DMS 273 (cell line): ENCODE measurements around the gene PRR30.
A peak's percentile ranks its signal among the peaks of the same experiment; 100 is the strongest.

ENCODE experiments used
- DNase-seq: peaks from one replicate; lab custom pipeline; 2025; ENCODE audit not compliant: unreplicated experiment; lab: John Stamatoyannopoulos, UW

PRR30 gene

DNA sequence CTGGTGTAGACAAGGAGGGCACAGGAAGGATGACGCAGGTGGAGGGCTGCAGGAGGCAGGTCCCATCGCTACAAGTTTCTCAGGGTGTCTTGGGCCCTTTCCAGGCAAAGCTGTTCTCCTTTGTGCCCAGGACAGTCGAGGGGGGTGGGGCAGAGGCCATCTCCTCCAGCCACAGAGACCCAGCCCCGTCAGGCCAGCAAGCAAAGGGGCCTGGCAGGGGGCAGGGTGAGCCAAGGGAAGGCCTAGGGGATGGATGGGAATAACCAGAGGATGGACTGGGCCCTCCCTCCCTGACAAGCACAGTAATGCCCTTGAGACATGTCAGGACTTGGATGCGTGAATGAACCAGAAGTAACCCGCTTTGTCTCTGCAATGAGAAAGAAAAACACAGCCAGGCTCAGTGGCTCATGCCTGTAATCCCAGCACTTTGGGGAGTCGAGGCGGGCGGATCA, 15.9 kb upstream of the PRR30 start:
- no peak for DNase-seq

DNA sequence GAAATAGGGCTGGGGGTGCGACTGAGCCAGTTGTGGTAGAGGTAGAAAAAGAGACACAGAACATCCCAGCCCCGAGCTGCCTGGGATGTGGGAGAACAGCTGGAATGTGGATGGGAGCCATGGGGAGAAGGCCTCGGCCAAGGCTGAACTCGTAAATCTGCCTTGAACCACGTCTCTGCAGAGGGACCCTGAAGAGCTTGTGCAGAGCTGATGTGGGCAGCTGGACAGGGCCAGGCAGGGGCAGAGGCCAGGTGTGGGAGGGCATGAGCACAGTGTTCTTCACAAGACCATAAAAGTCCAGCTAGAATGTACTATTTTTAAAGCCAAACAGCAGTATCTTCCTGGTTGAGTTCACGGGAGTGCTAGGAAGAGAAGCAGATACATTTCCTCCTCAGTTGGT, 15.3 kb upstream of the PRR30 start:
- no peak for DNase-seq

DNA sequence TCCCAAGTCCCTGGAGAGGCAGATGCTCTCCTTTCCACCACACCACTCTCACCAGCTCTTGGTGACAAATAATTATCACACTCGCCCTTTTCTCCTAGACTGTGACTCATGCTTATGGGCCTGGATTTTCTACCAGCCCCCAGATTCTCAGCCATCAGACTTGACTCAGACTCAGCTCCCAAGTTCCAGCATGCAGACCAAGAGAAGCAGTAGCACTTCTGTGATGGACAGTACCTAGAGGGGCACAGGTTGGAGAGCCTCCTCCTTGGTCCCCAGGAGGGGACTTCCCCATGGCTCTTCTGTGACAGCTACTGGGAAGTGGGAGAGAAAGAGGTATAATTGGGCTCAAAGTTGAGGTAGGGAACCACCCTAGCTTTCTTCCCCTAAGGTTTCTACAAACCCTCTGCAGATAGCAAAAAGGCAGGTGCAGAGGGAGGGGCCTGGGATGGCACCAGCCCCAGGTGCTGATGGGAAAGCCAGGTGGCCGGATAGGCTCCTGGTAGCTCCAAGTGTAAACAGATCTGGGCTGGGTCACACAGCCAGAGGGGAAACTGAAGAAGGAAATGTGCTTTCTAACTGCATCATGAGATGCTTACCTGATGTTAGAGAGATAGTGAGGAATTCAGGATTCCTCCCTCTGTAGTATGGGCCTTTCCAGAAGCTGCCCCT, 13.7 kb upstream of the PRR30 start:
- DNase-seq, result no peak

DNA sequence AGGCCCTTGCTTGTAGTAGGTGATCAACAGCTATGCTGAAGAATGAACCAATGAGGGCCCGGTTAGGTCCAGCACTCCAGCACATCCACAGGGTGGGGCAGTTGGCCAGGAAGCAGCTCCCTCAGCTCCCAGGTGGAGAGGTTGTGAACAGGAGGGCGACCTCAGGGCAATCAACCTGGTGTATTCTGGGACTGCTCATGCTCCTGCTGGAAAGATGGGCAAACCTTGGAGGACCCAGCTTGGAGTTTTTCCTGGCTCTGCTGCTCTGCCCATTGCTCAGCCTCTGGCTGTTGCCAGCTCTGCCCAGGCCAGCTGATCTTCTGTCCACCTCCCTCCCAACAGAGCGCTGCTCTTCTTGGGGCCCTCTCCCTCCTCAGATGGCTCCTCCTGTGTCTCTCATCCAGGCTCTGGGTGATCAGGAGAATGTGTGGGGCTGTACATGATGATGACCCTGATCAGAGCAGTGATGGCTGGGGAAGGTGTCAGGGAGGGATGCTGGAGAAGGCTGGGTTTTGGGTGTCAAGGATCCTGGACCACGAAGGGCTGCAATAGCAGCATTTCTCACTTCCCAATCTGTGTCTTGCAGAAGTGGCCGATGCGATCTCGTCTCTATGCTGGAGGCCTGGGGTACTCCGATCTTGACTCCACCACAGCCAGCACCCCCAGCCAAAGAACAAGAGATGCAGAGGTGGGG, 13.0 kb upstream of the PRR30 start:
- no peak for DNase-seq

DNA sequence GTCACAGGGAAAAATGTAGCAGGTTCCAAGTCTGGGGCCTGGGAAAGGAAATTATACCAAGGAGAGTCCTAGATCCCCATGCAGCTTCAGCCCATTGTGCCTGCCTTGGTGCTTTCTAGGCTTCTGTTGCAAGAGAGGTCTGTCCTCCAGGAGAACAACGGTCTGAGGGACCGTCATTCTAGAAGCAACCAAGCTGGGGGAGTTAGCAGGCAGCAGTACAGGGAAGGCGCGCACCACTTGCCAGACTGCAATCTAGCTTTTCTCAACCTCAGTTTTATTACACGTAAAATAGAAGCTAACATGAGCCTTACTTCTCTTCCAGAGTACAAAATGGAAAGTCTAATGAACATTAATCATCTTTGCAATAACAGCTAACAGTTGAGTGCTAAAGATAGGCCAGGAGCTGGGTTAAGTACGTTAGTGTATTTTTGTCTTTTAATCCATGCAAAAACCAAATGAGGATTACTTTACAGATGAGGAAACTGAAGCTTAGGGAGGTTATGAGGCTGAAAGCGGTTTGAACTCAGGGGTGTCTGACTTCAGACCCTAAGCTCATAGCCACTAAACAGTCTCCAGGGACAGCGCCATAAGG, 11.5 kb upstream of the PRR30 start:
- DNase-seq, result no peak

DNA sequence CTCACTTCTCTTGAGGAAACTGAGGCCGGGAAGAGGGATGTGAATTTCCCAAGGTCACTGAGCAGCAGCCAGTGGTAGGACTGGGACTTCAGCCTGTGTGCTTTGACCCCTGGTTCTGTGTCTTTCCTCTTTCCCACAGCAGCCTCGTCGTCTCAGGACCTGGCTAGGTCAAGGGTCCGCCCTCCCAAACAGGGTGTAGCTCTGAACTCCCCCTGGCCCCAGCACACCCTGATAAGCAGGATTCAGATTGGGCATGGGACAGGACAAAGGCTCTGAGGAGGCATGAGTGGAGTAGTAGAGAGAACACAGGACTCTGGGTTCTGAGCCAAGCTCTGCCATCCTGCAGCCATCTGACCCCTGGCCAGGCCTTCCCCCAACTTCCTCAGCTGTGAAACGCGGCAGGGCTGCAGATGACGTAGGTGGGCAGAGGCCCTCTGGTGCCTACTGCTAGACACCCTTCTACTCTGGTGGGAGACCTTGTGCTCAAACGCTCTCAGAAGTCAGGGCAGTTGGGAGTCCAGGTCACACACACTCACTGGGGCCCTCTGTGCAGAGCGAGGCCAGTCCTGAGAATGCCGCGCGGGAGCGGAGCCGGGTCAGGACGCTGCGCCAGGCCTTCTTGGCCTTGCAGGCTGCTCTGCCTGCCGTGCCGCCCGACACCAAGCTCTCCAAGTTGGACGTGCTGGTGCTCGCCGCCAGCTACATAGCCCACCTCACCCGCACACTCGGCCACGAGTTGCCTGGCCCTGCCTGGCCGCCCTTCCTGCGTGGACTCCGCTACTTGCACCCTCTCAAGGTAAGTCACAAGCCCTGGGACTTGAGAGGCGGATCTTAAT, 10.6 kb upstream of the PRR30 start:
- DNase-seq, result no peak

DNA sequence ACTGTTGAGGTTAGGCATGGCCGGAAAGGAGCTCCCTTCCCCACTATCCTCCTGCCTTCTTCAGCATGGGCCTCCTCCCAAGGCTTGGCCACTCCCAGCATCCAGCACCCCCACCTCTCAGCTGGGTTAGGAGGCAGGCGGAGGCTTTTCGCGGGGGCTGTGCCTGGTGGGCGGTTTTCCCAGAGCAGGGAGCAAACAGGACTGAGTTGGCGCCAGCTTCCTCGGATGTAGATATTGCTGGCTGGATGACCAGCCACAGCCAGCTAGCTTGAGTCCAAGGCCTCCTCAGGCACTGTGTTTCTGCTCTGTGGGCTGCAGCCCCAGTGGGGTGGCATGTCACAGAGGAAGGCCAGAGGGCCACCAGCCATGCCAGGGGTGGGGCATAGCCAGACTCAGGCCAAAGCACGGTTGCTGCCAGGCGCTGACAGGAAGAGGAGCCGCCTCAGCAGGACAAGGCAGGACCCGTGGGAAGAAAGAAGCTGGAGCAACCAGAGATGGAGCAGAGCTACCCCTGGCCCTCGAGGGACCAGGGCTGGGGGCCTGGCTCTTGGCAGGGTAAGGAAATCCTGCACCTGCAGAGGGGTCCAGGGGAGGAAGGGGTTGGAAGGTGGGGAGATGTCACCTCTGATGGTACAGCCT, 9.7 kb upstream of the PRR30 start, which contains the start of gene TCF23:
TSS of gene TCF23 (plus strand) at position 204 of the 639 bp plus-strand sequence. CDS start at position 334, 130 bp downstream.
- no peak for DNase-seq

DNA sequence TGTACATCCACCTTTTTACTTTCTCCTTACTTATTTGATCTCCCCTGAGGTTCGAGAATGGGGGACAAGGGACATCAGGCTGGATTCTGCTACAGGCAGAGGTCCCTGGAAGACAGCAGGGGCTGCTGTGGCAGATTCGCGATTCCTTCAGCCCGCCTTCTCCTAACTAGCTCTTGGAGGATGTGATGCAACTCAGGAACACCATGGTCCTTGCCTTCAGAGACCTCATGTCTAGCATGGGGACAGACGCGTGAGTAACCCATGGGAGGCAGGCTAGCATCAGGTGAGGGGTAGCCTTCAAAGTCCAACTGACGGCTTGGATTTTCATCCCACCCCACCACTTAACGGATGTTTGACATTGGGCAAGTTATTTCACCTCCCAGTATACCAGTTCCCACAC, 8.7 kb upstream of the PRR30 start:
- DNase-seq, result no peak

DNA sequence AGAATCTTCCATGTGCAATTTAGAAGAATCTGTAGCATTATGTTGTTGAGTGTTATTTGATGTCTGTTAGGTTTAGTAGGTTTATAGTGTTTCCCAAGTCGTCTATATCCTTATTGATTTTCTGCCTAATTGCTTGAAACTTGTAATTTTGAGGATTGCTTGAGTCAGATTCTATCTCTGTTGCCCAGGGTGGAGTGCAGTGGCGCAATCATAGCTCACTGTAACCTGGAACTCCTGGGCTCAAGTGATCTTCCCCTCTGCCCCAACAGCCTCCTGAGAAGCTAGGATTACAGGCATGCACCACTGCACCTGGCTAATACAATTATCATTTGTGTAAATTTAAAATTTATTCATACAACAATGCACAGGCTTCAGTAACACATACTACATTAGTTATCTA, 6.5 kb upstream of the PRR30 start:
- DNase-seq, result no peak

DNA sequence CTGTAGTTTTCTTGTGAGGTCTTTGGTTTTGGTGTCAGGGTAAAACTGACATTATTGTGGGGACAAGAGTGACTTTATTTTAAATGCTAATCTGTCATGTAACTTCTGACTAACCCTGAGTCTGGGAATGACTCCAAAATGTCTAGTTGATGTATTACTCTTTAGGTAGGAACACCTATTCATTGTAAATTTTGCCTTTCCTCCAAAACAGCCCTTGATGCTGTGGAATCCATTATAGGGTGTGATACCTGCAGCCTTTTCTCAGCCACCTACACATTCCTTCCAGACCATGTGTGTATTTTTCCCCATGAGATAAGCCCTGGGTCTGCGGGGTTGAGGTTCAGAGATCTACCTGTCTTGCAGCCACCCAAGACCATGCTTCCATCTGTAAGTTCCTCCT, 4.1 kb upstream of the PRR30 start:
- DNase-seq, result no peak

DNA sequence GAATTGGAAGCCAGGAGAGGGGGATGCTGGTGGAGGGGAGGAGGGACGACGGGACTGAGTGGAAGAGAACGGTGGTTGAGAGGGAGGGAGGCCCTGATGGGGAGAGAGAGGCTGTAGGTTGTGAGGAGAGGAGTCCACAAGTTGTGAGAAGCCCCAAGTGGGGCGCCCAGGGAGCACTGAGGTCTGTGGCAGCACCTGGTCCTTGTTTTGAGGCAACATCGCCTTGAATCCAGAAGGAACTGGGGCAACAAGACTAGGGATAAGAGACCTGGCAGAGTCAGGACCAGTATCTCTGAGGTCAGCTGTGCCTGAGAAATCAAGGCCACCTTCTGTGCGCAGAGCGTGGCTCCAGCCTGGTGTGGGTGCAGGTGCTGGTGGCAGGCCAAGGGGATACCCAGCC, 1.1 kb downstream of the PRR30 start:
- DNase-seq, result no peak

DNA sequence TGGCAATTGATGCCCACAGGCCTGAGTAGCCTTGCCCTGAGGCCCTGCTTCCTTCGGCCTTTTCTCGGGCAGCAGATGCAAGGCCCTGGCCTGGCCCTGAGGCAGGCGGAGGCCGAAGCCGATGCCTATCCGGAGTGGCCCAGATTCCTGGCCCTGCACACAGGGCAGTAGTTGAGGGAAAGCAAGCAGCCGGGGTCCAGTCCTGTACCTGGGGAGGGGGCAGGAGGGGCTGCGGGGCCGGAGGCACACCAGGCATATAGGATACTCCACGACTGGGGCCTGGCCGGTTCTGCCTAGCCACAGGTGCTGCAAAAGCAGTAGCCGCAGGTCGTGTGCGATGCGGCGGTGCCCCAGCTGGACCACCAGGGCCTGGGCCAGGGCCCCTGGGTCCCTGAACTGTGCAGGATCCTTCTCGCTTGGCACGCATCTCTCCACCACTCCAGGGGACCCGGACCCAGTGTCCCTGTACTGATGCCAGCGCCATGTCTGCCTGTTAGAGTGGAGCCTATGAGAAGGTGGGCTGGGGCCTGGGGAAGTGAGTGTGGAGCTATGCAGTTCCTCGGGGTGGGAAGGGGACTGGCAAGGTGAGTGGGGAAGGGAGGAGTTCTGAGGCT, 1.8 kb downstream of the PRR30 start:
- no peak for DNase-seq

DNA sequence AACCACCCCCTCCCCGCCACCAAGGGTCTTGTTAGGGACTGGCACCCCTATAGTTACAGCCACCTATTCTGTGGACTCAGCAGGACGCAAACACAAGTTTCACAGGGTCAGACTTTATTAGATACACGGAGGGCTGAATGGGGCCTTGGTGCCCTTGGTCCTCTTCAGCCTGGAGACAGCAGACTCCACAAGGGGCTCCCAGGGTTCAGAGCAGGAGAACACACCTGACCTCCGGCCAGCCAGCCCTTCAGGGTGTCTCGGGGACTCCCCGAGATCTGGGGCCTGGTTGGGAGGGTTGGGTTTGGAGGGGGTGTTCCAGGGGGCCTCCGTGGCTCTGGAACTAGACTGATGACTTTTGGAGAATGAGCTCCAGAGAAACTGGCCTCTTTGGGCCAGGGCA, 2.5 kb downstream of the PRR30 start:
- DNase-seq, result no peak

DNA sequence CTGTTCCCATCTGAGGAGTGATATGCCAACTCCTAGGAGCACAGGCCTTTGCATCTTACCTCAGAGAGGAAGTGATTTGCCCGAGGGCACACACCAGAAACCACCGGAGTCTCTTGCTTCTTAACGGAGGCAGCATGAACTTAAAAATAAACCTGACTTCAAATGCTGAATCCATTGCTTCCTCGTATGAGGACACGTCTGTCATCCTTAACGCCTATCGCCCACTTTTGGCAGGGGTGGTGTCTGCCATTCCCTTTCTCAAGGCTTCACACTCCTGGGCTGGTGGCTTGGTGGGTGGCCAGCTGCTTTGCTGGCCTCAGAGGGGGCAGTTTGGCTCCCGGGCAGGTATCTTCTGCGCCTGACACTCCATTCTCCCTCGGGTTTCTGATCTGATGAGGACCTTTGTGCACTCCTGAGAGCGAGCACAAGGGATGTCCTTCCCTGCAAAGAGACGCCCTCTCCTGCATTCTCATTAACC, 3.7 kb downstream of the PRR30 start:
- DNase-seq, result no peak

DNA sequence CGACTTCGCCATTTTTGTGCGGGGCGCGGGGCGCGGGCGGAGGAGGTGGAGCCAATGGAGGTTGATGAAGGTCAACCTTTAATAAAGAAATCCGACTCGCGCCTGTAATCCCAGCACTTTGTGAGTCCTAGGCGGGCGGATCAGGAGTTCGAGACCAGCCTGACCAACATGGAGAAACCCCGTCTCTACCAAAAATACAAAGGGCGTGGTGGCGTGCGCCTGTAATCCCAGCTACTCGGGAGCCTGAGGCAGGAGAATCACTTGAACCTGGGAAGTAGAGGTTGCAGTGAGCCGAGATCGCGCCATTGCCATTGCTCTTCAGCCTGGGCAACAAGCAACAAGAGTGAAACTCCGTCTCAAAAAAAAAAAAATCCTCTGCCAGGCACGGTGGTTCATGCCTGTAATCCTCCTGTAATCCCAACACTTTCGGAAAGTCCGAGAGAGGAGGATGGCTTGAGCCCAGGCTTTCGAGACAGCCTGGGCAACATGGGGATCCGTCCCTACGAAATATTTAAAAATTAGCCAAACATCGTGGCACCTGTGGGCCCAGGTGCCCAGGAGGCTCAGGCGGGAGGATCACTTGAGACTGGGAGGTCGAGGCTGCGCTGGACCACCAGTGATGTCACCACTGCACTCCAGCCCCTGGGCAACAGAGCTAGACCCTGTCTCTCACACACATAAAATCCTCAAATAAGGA, 4.3 kb downstream of the PRR30 start:
- no peak for DNase-seq

DNA sequence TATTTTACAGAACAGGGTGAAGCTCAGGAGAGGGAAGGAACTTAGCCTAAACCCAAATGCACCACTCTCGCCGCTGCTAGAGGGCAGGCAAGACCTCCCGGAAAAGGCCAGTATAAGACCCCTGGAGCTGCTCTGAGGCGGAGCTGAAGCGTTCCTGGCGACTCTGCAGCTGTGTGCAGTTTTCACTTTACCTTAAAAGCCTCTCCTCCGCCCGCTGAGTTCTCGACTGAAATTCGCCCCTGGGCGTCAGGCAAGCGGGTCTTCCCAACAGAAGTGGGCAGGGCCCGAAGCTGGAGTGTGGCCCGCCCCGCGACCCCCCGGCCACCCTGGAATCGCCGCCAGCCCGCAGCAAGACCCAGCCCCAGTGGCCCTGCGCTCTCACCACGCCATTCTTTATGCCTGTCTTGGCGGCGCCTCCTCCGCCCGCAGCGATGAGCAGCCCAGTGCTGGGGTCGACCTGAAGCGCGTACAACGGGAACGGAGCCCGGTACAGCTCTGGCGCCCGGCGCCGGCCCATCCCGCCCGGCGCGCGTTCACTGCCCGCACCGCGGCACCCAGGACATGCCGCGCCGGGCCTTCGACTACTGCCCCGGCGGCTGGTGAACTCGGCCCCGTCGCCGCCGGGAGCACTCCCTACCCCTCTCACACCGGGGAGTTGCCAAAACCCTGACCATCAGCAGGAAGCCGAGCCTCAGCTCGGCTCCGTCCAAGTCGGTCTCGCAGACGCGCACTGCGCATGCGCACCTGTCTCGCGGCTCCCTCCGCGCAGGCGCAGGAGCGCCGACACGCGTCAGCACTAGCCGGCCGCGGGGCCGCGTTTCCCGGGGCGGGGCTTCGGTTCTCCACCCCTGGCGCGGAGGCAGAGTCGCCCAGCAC, 5.1 kb downstream of the PRR30 start, which contains the start of gene PREB:
TSS of gene PREB (minus strand) at position 732 of the 876 bp plus-strand sequence. CDS start at position 517, 215 bp downstream.
- DNase-seq, result peak; percentile 99

DNA sequence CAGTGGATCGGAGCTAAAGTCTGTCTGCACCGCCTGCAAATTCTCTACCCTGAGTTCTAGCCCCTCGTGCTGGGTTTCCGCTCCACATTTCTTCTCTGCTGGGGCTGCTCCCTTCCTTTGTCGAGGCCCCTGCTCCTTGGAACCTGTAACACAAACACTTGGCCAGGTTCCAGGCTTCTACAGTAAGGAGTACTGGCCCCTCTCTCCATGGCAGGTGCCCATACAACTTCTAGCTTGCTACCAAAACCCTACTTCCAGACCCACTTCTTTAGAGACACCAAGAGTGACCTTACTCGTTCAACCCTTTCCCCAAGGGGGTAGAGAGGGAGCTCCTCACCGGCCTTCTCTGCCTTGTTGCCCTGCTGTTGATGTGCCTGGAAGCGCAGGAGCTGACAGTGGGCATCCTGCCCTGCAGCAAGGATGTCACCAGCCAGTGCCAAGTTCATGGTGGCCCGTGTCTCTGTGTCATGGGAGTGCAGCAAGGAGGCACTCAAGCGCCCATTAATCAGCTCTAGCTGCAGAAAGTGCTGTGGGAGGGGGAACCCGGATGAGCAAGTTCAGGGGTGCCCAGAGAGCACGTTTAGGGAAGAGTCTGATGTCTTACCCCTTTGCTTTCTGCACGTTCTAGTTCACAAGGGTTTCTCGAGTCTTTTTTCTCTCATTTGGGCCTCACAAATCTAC, 5.9 kb downstream of the PRR30 start:
- DNase-seq, result peak; percentile 51

DNA sequence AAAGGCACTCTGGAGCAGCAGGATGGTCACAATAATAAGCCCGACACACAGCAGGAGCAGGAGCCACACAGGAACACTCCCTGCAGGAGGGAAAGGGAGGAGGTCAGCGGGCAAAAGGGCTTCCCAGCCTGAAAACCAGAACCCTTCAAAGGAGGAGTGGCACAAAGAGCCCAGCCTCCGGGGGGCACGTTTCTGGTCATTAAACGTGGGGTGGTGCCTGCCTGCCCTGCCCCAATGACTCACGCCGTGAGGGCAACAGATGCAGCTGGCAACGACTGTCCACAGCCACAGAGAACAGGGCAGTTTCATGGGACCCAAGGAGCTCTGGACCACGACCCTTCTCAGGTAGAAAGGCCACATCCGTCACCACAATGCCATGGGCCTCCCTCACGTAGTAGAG, 7.8 kb downstream of the PRR30 start:
- no peak for DNase-seq
